Activated CD4-positive, alpha-beta T cell treated with anti-CD3 and anti-CD28 coated beads for 24 hours (primary cell): ENCODE results near the gene EVI5L.
"Not testable (repeated sequence)": the region's sequence is repeated elsewhere in the genome, so short reads cannot be mapped to it uniquely, and the experiment has no call there.

ENCODE experiments used
- DNase-seq, 2 donors: peaks; one replicate each; pipeline ENCODE4 v3.0.0-alpha.2; 2020; ENCODE audit warnings: low read depth in 2 of 2

Gene EVI5L

DNA sequence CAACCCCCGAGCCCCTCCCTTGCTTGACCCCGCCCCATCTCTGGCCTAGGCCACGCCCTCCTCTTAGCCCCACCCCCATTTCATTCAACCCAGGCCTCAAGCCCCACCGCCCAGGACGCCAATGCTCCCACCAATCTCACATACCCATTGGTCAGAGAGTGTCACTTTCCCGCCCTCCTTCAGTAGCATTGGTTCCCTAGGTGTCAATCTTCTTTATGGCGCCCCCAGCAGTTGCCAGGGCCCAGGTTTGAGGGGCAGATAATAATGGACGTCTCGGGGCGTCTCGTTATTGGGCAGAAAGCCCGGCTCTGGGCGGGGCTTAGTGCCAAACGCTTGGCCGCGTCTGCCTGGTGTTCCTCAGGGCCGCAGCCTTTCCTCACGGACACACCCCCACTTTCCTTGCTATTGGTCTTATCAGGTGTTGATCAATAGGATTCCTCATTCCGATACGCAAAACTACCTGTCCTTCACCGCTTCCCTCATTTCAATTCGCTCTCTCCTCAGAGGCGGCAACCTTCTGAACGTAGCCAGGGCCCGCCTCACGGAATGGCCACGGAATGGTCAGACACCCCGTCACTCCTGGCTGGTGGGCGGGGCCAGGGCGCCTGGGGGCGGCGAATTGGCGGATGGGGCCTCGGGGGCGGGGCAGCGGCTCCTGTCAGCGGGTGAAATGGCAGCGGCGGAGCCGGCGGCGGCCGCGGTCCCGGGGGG lies at the start of gene EVI5L:
Gene EVI5L, plus strand, starts transcription at position 658 of the 711 bp plus-strand sequence. CDS start 16,325 bp downstream, outside the sequence.
- peak; percentile 99 for DNase-seq

DNA sequence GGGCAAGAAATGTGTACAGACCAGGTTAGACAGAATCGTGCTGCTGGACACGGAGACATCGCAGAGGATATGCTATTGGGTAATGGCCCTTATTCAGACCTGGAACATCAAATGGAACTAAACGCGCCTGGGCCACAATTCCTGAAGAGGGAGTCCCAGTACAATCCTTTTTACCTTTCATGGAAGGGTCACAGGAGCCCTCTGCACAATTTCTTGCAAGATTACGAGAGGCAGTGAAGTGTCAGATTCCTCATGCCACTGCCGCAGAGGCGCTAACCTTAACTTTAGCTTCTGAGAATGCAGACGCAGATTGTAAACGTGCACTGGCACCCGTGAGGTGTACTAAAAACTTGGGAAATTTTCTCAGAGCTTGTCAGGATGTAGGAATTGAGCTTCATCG lies 48.9 kb upstream of the EVI5L start:
- no peak for DNase-seq

DNA sequence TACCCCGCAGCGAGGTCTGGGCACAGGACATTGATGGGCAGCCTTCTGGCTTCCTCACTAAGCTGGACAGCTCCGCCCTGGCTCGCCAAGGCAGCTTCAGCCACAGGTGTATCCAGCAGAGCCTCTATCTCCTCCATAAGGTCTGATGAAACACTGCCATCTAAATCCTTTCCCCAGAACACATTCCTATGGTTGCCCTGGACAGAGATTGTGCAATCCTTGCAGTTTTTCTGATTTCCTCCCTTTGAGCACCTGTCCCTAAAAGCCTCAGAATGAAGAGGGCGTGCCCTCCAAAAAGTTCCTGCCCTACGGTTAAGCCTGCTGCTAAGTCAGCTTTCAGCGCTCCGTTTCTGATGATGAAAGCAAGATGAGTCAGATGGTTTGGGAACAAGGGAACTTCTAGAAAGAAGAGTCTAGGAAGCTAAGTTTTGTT lies 46.0 kb upstream of the EVI5L start:
- DNase-seq: no peak

DNA sequence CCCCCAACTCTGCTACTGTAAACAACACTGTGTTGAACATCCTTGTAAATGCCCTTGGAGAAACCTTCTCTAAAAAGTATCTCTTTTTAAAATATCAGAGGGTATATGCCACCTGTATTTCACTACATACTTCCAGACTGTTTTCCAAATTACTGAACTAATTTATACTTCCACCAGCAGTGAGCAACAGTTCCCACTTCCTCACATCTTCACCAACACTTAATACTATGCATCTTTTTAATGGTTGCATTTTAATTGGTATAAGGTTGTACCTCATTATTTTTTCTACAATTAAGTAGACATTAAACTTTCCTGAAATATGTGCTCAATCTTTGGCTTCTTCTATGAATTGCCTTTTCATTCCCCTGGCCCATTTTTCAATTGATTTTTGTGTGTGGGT lies 45.2 kb upstream of the EVI5L start:
- DNase-seq: no peak

DNA sequence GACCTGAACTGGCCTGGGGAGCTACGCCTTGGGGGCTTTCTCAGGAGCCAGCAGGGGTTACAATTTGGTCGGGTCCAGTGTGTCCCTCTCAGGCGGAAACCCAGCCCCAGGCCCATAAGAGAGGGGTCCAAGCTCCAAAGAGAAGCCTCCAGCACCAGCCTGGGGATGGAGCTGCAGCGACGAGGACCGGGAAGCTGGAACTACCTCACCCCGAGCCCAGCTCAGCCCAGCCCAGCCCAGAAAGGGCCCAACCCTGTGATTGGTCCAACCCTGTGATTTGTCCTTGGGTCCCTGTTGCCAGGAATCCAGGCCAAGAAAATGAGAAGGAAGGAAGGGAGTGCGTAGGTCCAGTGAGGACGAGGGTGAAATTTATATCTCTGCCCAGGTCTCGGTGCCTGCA lies 42.9 kb upstream of the EVI5L start:
- DNase-seq: no peak

DNA sequence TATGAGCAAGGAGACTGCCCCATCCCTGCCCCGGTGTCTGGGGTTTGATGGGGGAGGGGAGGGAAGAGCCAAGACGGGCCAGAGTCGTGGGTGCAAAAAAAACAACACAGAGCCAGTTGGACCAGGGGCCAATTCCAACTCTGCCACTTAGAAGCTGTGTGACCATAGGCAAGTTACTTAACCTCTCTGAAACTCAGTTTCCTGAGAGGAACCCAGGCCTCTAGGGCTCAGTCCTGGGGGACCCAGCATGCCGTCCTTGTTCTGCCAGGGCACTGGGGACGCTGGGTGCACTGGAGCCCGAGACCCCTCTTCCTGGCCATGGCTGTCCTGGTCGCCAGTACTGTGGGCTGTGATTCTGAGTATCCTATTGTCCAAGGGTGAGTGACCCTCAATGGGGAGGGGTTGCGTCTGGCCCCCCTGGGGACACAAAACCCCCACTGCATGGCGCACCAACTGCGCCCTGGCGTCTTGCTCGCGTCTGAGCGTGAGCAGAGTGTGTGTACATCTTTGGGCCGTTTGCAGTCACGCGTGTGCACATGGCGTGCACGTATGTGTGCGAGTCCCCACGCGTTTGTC lies 42.3 kb upstream of the EVI5L start:
- DNase-seq: no peak

DNA sequence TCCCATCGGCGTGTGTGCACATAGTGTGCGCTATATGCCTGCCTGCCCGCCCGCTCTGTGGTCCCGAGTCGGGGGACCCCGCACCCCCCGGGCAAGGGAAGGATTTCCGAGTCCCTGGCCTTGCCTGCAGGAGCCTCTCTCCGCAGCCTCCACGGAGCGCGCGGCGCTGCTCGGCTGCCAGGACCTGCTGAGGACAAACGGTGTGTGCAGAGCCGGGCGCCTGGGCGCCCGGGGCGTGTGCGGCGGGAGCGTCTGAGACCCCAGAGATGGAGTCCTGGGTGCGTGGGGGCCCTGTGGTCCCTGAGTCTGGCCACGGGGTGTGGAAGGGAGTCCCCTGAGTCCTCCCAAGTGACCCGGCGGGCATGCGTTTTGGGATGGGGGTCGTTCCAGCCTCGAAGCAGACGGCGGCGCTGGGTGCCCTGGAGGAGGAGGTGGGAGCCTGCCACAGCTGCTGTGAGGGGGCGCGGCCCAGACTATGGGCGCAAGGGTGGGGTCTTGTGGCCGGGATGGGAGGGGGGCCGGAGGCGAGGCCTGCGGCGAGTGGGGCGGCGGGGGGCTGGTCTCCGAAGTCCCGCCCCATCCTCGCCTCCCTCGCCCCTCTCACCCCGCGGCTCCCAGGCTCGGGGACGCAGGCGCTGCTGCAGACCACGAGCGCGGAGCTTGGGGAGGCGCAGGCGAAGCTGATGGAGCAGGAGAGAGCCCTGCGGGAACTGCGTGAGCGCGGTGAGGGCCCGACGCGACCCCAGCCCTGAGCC lies 41.7 kb upstream of the EVI5L start:
- no peak for DNase-seq

DNA sequence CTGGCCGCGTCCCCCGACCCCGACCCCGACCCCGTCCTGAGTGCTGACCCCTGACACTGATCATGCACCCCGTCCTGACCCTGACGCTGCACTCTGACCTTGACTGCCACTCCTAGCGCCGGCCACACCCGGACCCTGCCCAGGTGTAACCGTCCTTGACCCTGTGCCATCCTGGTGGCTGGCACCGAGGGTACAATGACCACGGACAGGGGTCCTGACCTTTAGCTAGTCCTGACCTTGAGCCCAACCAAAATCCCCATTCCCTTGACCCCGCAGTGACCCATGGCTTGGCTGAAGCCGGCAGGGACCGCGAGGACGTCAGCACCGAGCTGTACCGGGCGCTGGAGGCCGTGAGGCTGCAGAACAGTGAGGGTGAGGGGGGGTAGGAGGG lies 41.1 kb upstream of the EVI5L start:
- DNase-seq: no peak

DNA sequence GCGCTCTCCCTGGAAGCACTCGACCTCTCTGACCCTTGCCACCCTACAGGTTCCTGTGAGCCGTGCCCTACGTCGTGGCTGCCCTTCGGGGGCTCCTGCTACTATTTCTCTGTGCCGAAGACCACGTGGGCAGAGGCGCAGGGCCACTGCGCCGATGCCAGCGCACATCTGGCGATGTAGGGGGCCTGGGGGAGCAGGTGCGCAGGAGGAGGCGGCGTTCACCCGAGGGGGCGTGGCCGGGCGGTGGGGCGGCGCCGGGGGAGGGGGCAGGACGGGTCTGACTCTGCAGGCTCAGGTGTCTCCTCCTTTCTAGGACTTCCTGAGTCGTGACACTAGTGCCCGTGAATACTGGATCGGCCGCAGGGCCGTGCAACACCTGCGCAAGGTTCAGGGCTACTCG lies 40.6 kb upstream of the EVI5L start:
- no peak for DNase-seq

DNA sequence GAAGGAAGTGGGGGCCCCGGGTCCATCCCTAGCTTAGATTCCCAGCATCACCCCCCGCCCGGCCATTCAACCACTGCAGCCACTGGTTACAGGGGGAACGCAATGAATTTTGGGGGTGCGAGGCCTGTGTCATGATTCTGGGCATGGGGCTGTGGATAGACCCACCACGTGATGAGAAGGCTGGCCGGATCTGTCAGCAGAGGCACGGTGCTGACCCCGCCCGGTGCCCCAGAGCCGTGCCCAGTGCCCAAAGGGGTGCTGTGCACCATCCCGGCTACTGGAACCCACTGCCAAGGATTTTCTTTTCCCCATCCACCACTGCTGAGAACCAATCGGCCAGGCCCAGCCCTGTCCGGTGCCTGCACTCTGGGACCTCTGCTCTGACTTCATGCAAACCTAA lies 39.6 kb upstream of the EVI5L start:
- no peak for DNase-seq

DNA sequence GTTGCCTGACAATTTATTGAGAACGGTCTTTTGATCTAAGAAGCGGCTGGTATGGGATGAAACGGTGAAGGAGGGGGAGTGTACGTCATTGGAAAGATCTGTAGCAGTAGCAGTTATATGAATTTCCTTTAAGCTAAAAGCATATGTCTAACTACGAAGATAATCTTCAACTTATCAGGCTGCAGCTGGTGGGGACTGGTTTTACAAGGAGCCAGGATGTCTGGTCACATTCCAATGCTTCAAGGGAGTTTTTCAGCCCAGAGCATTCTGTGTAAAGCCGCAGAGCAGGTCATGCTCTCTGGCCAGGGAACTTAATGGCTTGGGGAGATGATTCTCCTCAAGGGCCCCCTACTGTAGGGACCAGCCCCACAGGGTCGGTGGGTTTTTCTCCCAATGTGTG lies 37.7 kb upstream of the EVI5L start:
- DNase-seq: no peak

DNA sequence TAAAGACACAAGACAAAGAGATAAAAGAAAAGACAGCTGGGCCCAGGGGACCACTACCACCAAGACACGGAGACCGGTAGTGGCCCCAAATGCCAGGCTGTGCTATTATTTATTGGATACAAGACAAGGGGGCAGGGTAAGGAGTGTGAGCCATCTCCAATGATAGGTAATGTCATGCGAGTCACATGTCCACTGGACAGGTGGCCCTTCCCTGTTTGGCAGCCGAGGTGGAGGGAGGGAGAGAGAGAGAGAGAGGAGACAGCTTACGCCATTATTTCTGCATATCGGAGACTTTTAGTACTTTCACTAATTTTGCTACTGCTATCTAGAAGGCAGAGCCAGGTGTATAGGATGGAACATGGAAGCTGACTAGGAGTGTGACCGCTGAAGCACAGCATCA lies 37.3 kb upstream of the EVI5L start:
- DNase-seq: not testable (repeated sequence)

DNA sequence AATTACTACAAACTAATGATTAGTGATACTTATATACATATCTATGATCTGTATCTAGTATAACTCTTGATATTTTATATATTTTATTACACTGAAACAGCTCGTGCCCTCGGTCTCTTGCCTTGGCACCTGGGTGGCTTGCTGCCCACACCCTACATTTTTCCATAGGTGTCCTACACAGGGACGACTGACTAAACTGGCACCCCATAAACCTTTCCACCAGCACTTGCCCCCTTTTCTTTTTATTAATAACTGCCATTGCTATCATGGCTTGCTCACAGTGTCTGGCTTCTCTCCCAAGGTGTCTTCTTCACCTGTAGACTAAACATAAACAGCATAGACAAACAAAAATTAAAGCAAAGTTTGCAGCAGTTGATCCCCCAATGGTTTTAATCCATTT lies 36.5 kb upstream of the EVI5L start:
- DNase-seq: no peak

DNA sequence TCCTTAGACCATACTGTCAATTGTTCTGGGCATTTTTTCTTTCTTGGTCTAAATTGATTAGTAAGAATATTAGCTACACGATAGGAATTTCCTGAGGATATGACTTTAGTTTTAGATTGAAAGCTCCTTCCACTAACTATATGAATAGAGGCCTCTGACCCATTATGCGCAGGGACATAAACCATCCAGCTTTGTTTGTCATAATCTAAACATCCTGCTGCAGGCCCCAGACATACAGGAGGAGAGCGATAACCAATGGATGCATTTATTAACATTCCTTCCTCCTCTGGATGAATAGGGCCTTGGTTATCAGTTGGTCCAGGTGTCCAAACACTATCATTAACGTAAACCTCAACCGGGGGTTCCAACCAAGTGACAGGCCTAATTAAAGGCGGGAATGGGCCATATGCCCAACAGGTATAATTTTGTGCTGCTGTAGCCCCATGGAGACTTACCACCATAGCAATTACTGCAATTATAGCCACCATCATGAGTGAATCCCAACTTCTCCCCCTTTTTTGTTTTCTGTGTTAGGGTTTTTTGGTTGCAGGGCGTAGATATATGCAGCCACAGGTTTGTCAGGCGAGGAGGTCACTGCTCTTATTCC lies 34.4 kb upstream of the EVI5L start:
- no peak for DNase-seq

DNA sequence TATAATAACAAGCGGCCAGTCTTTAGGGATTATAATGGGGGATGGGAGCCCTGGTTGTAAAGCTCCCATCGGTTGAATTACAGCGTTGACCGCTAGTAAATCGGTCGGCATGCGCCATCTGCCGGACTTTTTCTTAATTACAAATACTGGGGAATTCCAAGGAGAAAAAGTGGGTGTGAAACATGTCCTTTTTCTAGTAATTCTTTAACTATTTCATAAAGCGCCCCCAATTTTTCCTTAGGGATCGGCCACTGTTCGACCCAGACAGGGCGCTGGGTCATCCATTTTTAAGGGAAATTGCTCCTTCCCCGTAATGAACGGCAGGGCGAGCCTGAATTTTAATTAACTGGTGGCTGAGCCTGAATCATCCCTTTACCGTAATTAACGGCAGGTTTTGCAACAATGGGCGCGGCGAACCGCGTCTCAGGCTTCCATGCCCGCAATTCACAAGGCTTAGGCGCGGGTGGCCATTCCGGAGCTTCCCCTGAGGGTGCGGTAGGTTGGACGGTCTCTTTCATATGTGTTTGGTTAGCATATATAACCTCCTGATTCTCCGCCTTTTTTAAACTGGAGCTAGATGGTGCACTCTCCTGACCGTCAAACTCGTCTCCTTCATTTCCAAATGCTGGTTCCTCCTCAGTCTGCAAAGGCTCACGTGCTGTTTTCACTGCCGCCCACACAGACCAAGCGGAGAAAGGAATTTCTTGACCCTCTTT lies 30.2 kb upstream of the EVI5L start:
- peak; percentile 49 to 54 for DNase-seq

DNA sequence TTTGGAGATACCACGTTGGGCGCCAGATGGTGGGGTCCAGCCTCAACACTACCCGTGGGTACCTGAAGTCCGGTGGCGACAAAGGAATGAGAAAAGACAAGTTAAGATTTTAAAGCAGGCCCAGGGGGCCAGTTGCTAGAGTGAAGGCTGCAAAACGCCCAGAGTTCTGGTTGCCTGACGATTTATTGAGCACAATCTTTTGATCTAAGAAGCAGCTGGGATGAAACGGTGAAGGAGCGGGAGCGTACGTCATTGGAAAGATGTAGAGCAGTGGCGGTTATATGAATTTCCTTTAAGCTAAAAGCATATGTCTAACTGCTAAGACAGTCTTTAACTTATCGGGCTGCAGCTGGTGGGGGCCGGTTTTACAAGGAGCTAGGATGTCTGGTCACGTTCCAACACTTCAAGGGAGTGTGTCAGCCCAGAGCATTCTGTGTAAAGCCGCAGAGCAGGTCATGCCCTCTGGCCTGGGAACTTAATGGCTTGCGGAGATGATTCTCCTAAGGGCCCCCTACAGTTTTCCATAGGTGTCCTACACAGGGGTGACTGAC lies 28.9 kb upstream of the EVI5L start:
- no peak for DNase-seq

DNA sequence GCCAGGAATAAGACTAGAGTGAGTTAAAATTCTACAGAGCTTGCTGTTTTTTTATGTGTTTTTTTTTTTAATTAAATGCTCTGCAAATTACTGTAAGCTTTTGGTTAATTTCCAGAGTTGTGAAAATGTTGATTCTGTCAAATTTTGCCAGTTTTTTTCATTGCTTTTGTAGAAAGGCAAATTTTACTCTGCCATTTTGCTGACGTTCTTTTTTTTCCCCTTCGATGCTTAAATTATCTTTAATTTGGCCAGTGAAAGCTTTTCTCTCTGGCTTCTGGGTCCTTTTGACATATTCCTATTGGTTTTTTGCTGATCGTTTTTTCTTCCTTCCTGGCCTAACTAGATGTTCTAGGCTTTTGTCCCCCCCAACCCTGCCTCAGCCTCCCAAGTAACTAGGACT lies 23.8 kb upstream of the EVI5L start:
- no peak for DNase-seq

DNA sequence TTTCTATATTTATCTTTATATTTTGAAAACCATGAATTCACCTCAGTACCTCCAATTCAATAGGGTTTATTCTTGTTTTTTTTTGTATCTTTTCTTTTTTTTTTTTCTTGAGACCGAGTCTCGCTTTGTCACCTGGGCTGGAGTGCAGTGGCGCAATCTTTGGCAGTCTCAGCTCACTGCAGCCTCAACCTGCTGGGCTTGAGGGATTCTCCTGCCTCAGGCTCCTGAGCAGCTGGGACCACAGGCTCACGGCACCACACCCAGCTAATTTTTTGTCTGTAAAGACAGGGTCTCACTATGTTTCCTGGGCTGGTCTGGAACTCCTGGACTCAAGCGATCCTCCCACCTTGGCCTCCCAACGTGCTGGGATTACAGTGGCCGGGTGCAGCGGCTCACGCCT lies 23.1 kb upstream of the EVI5L start:
- DNase-seq: no peak

DNA sequence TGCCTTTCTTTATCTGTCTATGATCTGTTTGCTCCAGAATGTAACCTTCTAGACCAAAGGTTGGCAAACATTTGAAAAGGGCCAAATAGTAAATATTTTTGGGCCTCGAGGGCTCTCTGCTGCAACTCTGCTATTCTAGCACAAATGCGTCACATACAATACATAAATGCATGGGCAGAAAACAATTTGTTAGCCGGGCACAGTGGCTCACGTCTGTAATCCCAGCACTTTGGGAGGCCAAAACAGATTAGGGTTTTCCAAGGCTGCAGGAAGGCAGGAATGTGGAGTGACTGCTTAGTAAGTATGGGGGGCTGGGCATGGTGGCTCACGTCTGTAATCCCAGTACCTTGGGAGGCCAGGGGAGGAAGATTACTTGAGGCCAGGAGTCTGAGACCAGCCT lies 21.9 kb upstream of the EVI5L start:
- DNase-seq: no peak

DNA sequence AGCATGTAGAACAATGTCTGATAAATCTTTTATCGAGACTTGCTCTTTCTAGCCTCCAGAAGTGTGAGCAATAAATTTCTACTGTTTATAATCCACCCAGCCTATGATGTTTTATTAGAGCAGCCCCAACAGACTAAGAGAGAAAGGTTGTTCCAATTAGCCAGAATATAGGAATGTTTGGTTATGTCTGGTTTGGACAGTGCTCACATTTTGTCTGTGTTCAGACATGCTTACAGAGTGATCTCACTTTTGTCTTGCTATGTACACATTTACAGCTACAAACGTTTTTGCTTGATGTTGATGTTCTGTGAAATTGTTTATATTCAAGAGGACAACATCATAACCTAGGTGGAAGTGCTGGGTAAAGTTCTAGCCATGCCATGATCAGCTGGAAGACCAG lies 18.0 kb upstream of the EVI5L start:
- no peak for DNase-seq

DNA sequence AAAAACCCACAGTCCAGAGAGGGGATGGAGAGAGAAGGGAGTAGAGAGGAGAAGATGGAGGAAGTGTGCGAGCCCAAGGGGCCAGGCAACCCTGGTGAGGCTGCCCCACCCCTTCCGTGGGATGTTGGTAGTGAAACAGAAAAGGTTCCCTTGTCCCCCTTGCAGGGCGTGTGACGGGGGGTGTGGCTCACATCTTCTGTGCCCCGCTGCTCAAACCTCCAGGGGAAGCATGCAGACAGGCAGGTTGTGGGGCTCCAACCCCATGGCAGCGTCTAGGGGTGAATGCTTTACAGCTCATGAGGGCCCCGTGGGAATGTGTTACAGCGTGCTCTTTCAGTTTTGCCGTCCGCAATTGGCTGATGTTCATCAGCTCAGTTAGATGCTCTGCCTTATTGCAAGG lies 14.7 kb upstream of the EVI5L start:
- no peak for DNase-seq

DNA sequence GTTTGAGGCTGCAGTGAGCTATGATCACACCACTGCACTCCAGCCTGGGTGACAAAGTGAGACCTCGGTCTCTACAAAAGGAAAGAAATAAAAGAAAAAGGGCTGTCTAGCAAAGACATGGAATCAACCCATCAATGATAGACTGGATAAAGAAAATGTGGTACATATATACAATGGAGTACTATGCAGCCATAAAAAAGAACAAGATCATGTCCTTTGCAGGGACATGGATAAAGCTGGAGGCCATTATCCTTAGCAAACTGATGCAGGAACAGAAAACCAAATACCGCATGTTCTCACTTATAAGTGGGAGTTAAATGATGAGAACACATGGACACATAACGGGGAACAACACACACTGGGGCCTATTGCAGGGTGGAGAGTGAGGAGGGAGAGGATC lies 14.0 kb upstream of the EVI5L start:
- not testable (repeated sequence) for DNase-seq
